CD14-positive monocyte (primary cell): Measurements from ENCODE around the gene FGD1. TPM values are rescaled to one million over a fixed set of nuclear protein-coding genes. Genes with fewer than 3 reads are reported as not detected.

Experiments
- DNase-seq, 3 donors: peaks; one replicate each; pipeline ENCODE4 v3.0.0-alpha.2; 2011 to 2022
- H2AFZ ChIP-seq: 2 replicates; pipeline ENCODE4 v1.6.0; 2012; ENCODE audit warnings: mild to moderate bottlenecking, low read depth, low read length, inconsistent platforms; ENCODE audit not compliant: insufficient read depth, poor library complexity, severe bottlenecking
- H3K27ac ChIP-seq, 2 donors: 1 replicate in 1 of 2; 2 replicates in 1 of 2; pipeline ENCODE4 v1.5.1; 2012 to 2013; ENCODE audit warnings: low read length in 2 of 2, control low read depth in 1 of 2, inconsistent platforms in 1 of 2, low read depth in 1 of 2, mild to moderate bottlenecking in 1 of 2
- H3K27me3 ChIP-seq, 2 donors: one replicate each; pipeline versions ENCODE4 v1.6.0 to v1.6.1; 2011 to 2013; ENCODE audit warnings: low read length in 2 of 2; ENCODE audit not compliant: control insufficient read depth in 2 of 2, insufficient read depth in 2 of 2
- H3K36me3 ChIP-seq, 2 donors: replicated peaks in 1 of 2; 1 replicate in 1 of 2; 2 replicates in 1 of 2; pipeline versions ENCODE4 v1.5.1 to v1.6.1; 2012 to 2013; ENCODE audit warnings: low read length in 2 of 2, control low read depth in 1 of 2, inconsistent platforms in 1 of 2, mild to moderate bottlenecking in 1 of 2; ENCODE audit not compliant: insufficient read depth in 2 of 2, control insufficient read depth in 1 of 2
- H3K4me1 ChIP-seq, 2 donors: 1 replicate in 1 of 2; 2 replicates in 1 of 2; pipeline versions ENCODE4 v1.5.1 to v1.6.1; 2012 to 2013; ENCODE audit warnings: low read length in 2 of 2, control low read depth in 1 of 2, inconsistent platforms in 1 of 2, mild to moderate bottlenecking in 1 of 2, moderate library complexity in 1 of 2; ENCODE audit not compliant: insufficient read depth in 2 of 2, control insufficient read depth in 1 of 2
- H3K4me2 ChIP-seq: replicated peaks from 2 replicates; pipeline ENCODE3; 2012; ENCODE audit warnings: low read length, moderate library complexity, mild to moderate bottlenecking; ENCODE audit not compliant: poor library complexity, severe bottlenecking; ENCODE audit errors: extremely low read depth
- H3K4me3 ChIP-seq, 3 experiments: fragments of 200-600 bp in 1 of 3; sonication (generic) in 1 of 3; replicated peaks in 1 of 3; 1 replicate in 2 of 3; 2 replicates in 1 of 3; pipeline ENCODE4 v1.5.1; 2011 to 2013; ENCODE audit warnings: low read length in 3 of 3, mild to moderate bottlenecking in 3 of 3, control low read depth in 2 of 3, low read depth in 2 of 3, inconsistent platforms in 1 of 3, moderate library complexity in 1 of 3
- H3K79me2 ChIP-seq: 2 replicates; pipeline ENCODE4 v1.6.0; 2012; ENCODE audit warnings: mild to moderate bottlenecking, control low read depth, inconsistent platforms, low read length, moderate library complexity; ENCODE audit not compliant: insufficient read depth
- H3K9ac ChIP-seq: 2 replicates; pipeline ENCODE4 v1.6.0; 2017; ENCODE audit warnings: low read length, mild to moderate bottlenecking; ENCODE audit not compliant: insufficient read depth, poor library complexity, severe bottlenecking
- H3K9me3 ChIP-seq, 2 donors: replicated peaks in 1 of 2; 1 replicate in 1 of 2; 2 replicates in 1 of 2; pipeline versions ENCODE4 v1.5.1 to v1.6.1; 2012 to 2013; ENCODE audit warnings: low read length in 2 of 2, control low read depth in 1 of 2; ENCODE audit not compliant: control insufficient read depth in 1 of 2, insufficient read depth in 1 of 2
- H4K20me1 ChIP-seq: 2 replicates; pipeline ENCODE4 v1.6.0; 2012; ENCODE audit warnings: mild to moderate bottlenecking, low read length, control low read depth, moderate library complexity; ENCODE audit not compliant: insufficient read depth
- H3K27ac Mint-ChIP-seq, 7 donors: one replicate each; pipeline ENCODE4 v1.8.0; 2020; ENCODE audit warnings: mild to moderate bottlenecking in 7 of 7, mixed read lengths in 7 of 7, moderate library complexity in 6 of 7, inconsistent platforms in 2 of 7
- H3K27me3 Mint-ChIP-seq, 3 donors: one replicate each; pipeline ENCODE4 v1.8.0; 2021 to 2022; ENCODE audit warnings: low read depth in 3 of 3, mild to moderate bottlenecking in 3 of 3, mixed read lengths in 3 of 3, moderate library complexity in 3 of 3, inconsistent platforms in 1 of 3
- H3K36me3 Mint-ChIP-seq, 2 donors: one replicate each; pipeline ENCODE4 v1.8.0; 2020; ENCODE audit warnings: mixed read lengths in 2 of 2, inconsistent platforms in 1 of 2, mild to moderate bottlenecking in 1 of 2
- H3K4me1 Mint-ChIP-seq: one replicate; pipeline ENCODE4 v1.8.0; 2020; ENCODE audit warnings: mild to moderate bottlenecking, mixed read lengths
- H3K4me3 Mint-ChIP-seq, 2 donors: one replicate each; pipeline ENCODE4 v1.8.0; 2020; ENCODE audit warnings: mild to moderate bottlenecking in 2 of 2, mixed read lengths in 2 of 2, moderate library complexity in 1 of 2
- H3K9me3 Mint-ChIP-seq, 7 donors: one replicate each; pipeline ENCODE4 v1.8.0; 2020 to 2022; ENCODE audit warnings: mixed read lengths in 7 of 7, mild to moderate bottlenecking in 6 of 7, moderate library complexity in 6 of 7, inconsistent platforms in 2 of 7
- WGBS: methylation state at CpG from one replicate; pipeline ENCODE4 v1.1.5; 2013; ENCODE audit warnings: missing lambda C conversion rate; ENCODE audit not compliant: insufficient coverage; 5-methylcytosine and 5-hydroxymethylcytosine counted together
- intact Hi-C, 2 donors: fragments of 100-400 bp; cut with micrococcal nuclease; formaldehyde crosslinking; loops; one replicate each; pipeline versions ENCODE4 v1.15.0 to v1.15.1; 2023
- polyA plus RNA-seq, 3 donors: library from polyadenylated mRNA; depleted of rRNA in 1 of 3; unstranded in 2 of 3; stranded (reverse) in 1 of 3; fragments of 300-500 nt in 2 of 3; fragments of >200 nt in 1 of 3; fragmentation: Illumina TruSeq in 2 of 3; gene quantifications; 1 replicate in 2 of 3; 2 replicates in 1 of 3; pipeline ENCODE4 v1.2.3, GENCODE V29; 2012 to 2021
- TF ChIP-seq, protein P1 (sequence below): fragments of 200-600 bp; IDR thresholded peaks from one replicate; pipeline ENCODE4 v1.8.0; 2022; ENCODE audit warnings: antibody characterized with exemption, mild to moderate bottlenecking

FGD1 gene
- polyA plus RNA-seq, 3 donors: 0.05 to 0.18 TPM; not detected in 1

- H3K27ac Mint-ChIP-seq: no peak overlapping the region
- Histone ChIP-seq H3K79me2 (no peaks in the 10 kb centered on the region), H3K9ac (no peak overlapping the region), H3K36me3 (no peaks in the 10 kb centered on the region), H3K9me3 (no peaks in the 10 kb centered on the region), H3K4me2 (no peak overlapping the region), H3K4me1 (no peaks in the 10 kb centered on the region), H3K27me3 (no peaks in the 10 kb centered on the region), H3K27ac (no peak overlapping the region), H3K4me3 (no peak overlapping the region), H4K20me1 (no peaks in the 10 kb centered on the region), H2AFZ (no peak overlapping the region)
- no peak for DNase-seq
- peaks cover 6 to 26% (median 13%) of the 10 kb centered on the region in 3 donors for H3K27me3 Mint-ChIP-seq
- H3K36me3 Mint-ChIP-seq: no peaks in the 10 kb centered on the region
- TF ChIP-seq, protein P1, sequence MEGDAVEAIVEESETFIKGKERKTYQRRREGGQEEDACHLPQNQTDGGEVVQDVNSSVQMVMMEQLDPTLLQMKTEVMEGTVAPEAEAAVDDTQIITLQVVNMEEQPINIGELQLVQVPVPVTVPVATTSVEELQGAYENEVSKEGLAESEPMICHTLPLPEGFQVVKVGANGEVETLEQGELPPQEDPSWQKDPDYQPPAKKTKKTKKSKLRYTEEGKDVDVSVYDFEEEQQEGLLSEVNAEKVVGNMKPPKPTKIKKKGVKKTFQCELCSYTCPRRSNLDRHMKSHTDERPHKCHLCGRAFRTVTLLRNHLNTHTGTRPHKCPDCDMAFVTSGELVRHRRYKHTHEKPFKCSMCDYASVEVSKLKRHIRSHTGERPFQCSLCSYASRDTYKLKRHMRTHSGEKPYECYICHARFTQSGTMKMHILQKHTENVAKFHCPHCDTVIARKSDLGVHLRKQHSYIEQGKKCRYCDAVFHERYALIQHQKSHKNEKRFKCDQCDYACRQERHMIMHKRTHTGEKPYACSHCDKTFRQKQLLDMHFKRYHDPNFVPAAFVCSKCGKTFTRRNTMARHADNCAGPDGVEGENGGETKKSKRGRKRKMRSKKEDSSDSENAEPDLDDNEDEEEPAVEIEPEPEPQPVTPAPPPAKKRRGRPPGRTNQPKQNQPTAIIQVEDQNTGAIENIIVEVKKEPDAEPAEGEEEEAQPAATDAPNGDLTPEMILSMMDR: no peak
- H3K4me3 Mint-ChIP-seq: no peak overlapping the region
- H3K4me1 Mint-ChIP-seq: no peaks in the 10 kb centered on the region
- intact Hi-C loops: no loop called here
- H3K9me3 Mint-ChIP-seq: no peaks in the 10 kb centered on the region
These were observed 65.5 kb downstream of the FGD1 start for GRCh38 chrX:54430519-54430918.

DNA sequence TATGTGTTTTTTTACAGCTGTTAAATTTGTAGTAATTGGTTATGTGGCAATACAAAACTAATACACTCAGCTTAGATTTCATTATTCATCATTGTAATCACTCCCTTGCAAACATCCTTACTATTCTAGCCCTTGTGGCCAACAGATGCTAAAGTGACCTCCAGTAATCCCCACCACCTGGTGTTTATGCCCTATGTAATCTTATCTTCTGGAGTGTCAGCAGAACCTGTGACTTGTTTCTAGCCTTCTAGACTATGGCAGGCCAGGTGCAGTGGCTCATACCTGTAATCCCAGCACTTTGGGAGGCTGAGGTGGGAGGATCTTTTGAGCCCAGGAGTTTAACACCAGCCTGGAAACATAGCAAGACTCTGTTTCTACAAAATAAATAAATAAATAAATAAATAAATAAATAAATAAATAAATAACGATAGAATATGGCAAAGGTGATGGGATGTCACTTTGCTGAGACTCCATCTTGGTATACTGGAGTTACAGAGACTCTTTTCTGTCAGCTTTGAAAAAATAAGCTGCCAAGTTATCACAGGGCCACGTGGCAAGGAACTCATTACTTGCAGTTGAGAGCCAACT, 68.1 kb downstream of the FGD1 start:
- Histone ChIP-seq H3K36me3 (no peaks in the 10 kb centered on the region), H3K4me1 (no peaks in the 10 kb centered on the region), H2AFZ (no peak overlapping the region), H3K4me3 (no peak overlapping the region), H3K27ac (no peak overlapping the region), H4K20me1 (no peaks in the 10 kb centered on the region), H3K79me2 (no peaks in the 10 kb centered on the region), H3K4me2 (no peak overlapping the region), H3K9me3 (no peaks in the 10 kb centered on the region), H3K27me3 (no peaks in the 10 kb centered on the region), H3K9ac (no peak overlapping the region)
- DNase-seq: no peak
- Mint-ChIP-seq H3K4me1 (no peaks in the 10 kb centered on the region), H3K4me3 (no peak overlapping the region), H3K36me3 (no peaks in the 10 kb centered on the region), H3K9me3 (peaks cover 0 to 3% (median 0%) of the 10 kb centered on the region in 7 donors), H3K27me3 (peaks cover 0 to 24% (median 10%) of the 10 kb centered on the region in 3 donors), H3K27ac (no peak overlapping the region)
- TF ChIP-seq, protein P1: no peak
- intact Hi-C loops: no loop called here
- WGBS: 100% methylated on average over 1 of the region's 2 CpGs
